Prostate gland (tissue), 2 donors: Measurements from ENCODE around the gene POM121L12. TPM values are rescaled to one million over a fixed set of nuclear protein-coding genes. Genes with fewer than 3 reads are reported as not detected.

Experiments used
- DNase-seq: peaks from one replicate; pipeline ENCODE4 v3.0.0-alpha.2; 2019; ENCODE audit warnings: low spot score
- H3K27ac ChIP-seq, 2 donors: fragments of 200-600 bp; sonication (generic); 2 replicates each; pipeline ENCODE4 v1.5.1; 2017 to 2019
- H3K27me3 ChIP-seq: fragments of 200-600 bp; sonication (generic); replicated peaks from 2 replicates; pipeline ENCODE4 v1.5.1; 2019; ENCODE audit not compliant: insufficient read depth
- H3K36me3 ChIP-seq, 2 donors: fragments of 200-600 bp; sonication (generic); 1 replicate in 1 of 2; 2 replicates in 1 of 2; pipeline versions ENCODE4 v1.5.1 to v1.8.1; 2017 to 2019
- H3K4me1 ChIP-seq: fragments of 200-600 bp; sonication (generic); replicated peaks from 2 replicates; pipeline ENCODE4 v1.5.1; 2019
- H3K4me3 ChIP-seq, 2 donors: fragments of 200-600 bp; sonication (generic); 2 replicates each; pipeline ENCODE4 v1.5.1; 2017 to 2019
- H3K9me3 ChIP-seq: fragments of 200-600 bp; sonication (generic); 2 replicates; pipeline ENCODE4 v1.5.1; 2017
- CTCF ChIP-seq, 4 experiments: fragments of 200-600 bp in 2 of 4; fragments of 450-650 bp in 2 of 4; sonication (generic) in 2 of 4; IDR thresholded peaks; 1 replicate in 3 of 4; 2 replicates in 1 of 4; pipeline ENCODE4 v1.5.1; 2016 to 2019; ENCODE audit warnings: antibody characterized with exemption in 4 of 4, mild to moderate bottlenecking in 2 of 4, moderate library complexity in 2 of 4
- POLR2A ChIP-seq: fragments of 450-650 bp; IDR thresholded peaks from one replicate; pipeline ENCODE4 v1.6.1; 2016; ENCODE audit warnings: antibody characterized with exemption, mild to moderate bottlenecking
- POLR2AphosphoS5 ChIP-seq: sonication (generic); formaldehyde crosslinking; IDR thresholded peaks from one replicate; pipeline ENCODE4 v1.6.1; 2017; ENCODE audit warnings: antibody characterized with exemption
- WGBS: methylation state at CpG from one replicate; pipeline ENCODE4 v1.1.5; 2018; 5-methylcytosine and 5-hydroxymethylcytosine counted together
- intact Hi-C: fragments of 100-400 bp; cut with DNase I; formaldehyde crosslinking; loops from one replicate; pipeline ENCODE4 v1.14.2; 2022
- total RNA-seq, 2 donors: library from RNA; depleted of rRNA; stranded (reverse); fragments of >200 nt; gene quantifications; one replicate each; pipeline ENCODE4 v1.1.0, GENCODE V29; 2016

The POM121L12 gene
- 1 to 10 TPM in 1 of 2 donors, not detected in 1; 1.2 TPM for total RNA-seq

- H3K36me3 ChIP-seq: no peaks in the 10 kb centered on the region
- intact Hi-C loops: no loop called here
- 96% methylated on average over 51 of the region's 59 CpGs for WGBS
- no peak for TF ChIP-seq POLR2A
- no peak for TF ChIP-seq CTCF (IDR thresholded peaks at IDR 0.05)
- no peak for TF ChIP-seq POLR2AphosphoS5
- no peaks in the 10 kb centered on the region for H3K9me3 ChIP-seq
- no peaks in the 10 kb centered on the region for H3K4me1 ChIP-seq
- no peaks in the 10 kb centered on the region for H3K27me3 ChIP-seq
- H3K27ac ChIP-seq: no peak within 1 kb of the TSS
- DNase-seq: no peak
- H3K4me3 ChIP-seq: no peak within 1 kb of the TSS
Observed at GRCh38 chr7:53035499-53036412, at the start of gene POM121L12. Gene POM121L12, plus strand, starts transcription at chr7:53035633. Its CDS starts 39 bp downstream, at chr7:53035672.

DNA sequence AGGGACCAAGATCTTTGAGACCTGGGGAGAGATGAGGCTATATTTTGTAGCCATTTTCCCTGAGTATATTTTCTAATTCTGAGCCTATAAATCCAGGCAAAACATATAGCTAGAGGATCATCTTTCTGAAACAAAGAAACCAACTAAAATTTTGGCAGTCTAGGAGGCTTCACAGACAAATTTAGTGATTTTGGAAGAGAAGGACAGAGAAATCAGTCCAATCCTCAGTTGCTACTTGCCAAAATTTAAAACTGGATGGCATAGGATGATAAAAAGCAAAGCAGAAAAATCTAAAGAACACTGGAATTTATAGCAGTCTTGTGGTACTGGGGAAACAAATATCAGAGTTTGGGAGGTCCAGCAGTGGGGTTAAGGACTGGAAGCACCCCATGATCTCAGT lies 43.4 kb upstream of the POM121L12 start:
- H3K9me3 ChIP-seq: no peaks in the 10 kb centered on the region
- H3K27ac ChIP-seq: no peak overlapping the region
- H3K4me1 ChIP-seq: no peaks in the 10 kb centered on the region
- TF ChIP-seq POLR2A: no peak
- TF ChIP-seq CTCF (IDR thresholded peaks at IDR 0.05): no peak
- TF ChIP-seq POLR2AphosphoS5: no peak
- no peak overlapping the region for H3K4me3 ChIP-seq
- intact Hi-C loops: no loop called here
- no peak for DNase-seq
- H3K36me3 ChIP-seq: no peaks in the 10 kb centered on the region
- no peaks in the 10 kb centered on the region for H3K27me3 ChIP-seq

GRCh38 chr7:52992479-52993162 lies 42.8 kb upstream of the POM121L12 start:
- no peak for TF ChIP-seq CTCF (IDR thresholded peaks at IDR 0.05)
- TF ChIP-seq POLR2A: no peak
- no peak for TF ChIP-seq POLR2AphosphoS5
- no peaks in the 10 kb centered on the region for H3K9me3 ChIP-seq
- intact Hi-C loops: no loop called here
- H3K27me3 ChIP-seq: no peaks in the 10 kb centered on the region
- H3K36me3 ChIP-seq: no peaks in the 10 kb centered on the region
- 69% methylated on average over 4 of the region's 4 CpGs for WGBS
- no peaks in the 10 kb centered on the region for H3K4me1 ChIP-seq
- DNase-seq: no peak
- no peak overlapping the region for H3K27ac ChIP-seq
- H3K4me3 ChIP-seq: no peak overlapping the region

DNA sequence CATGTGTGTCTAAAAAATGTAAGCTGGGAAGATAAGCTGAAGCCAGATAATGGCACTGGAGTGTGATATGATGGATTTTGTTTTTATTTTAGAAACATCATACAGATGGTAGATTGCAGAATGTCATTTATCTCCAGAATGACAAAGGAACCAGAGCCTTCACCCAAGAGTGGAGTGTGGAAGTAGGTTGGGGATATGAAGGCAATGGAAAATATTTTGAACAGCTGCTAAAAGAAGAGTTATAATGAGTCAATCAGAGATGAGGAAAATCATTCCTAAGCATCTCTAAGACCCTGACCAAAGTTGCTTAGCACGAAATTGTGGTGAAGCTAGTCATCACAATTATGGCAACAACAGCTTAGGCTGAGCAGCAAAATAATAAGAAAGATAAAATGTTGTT lies 39.8 kb upstream of the POM121L12 start:
- no peaks in the 10 kb centered on the region for H3K4me1 ChIP-seq
- WGBS: 72% methylated on average over 1 of the region's 1 CpG
- no peaks in the 10 kb centered on the region for H3K9me3 ChIP-seq
- intact Hi-C loops: no loop called here
- H3K36me3 ChIP-seq: no peaks in the 10 kb centered on the region
- H3K27me3 ChIP-seq: no peaks in the 10 kb centered on the region
- H3K4me3 ChIP-seq: no peak overlapping the region
- no peak overlapping the region for H3K27ac ChIP-seq
- TF ChIP-seq CTCF (IDR thresholded peaks at IDR 0.05) (no peak), POLR2A (no peak), POLR2AphosphoS5 (no peak)
- DNase-seq: no peak
